Stimulated activated naive CD8-positive, alpha-beta T cell treated with anti-CD3 and anti-CD28 coated beads, Interleukin-15, amount 100 ng/mL, for 72 hours (primary cell): ENCODE measurements around the gene DISP3.

Experiments
- ATAC-seq: fragments of 150-1000 bp; cut with Tn5 transposase; 2 replicates; pipeline ENCODE4 v1.10.0; 2021; ENCODE audit warnings: mild to moderate bottlenecking, moderate library complexity
- DNase-seq, 2 donors: peaks; one replicate each; pipeline ENCODE4 v3.0.0; 2021 to 2022
- H3K27ac Mint-ChIP-seq, 2 donors: one replicate each; pipeline ENCODE4 v1.8.0; 2022; ENCODE audit warnings: mild to moderate bottlenecking in 2 of 2, mixed read lengths in 2 of 2, moderate library complexity in 2 of 2
- H3K27me3 Mint-ChIP-seq: one replicate; pipeline ENCODE4 v1.8.0; 2022; ENCODE audit warnings: mixed read lengths
- H3K4me1 Mint-ChIP-seq: one replicate; pipeline ENCODE4 v1.8.0; 2022; ENCODE audit warnings: mild to moderate bottlenecking, mixed read lengths
- H3K4me3 Mint-ChIP-seq, 2 donors: one replicate each; pipeline ENCODE4 v1.8.0; 2022; ENCODE audit warnings: mild to moderate bottlenecking in 2 of 2, mixed read lengths in 2 of 2, moderate library complexity in 1 of 2
- H3K9me3 Mint-ChIP-seq, 2 donors: one replicate each; pipeline ENCODE4 v1.8.0; 2022; ENCODE audit warnings: mixed read lengths in 2 of 2

The DISP3 gene

GRCh38 chr1:11524465-11525150 is 45.7 kb downstream of the DISP3 start:
- Mint-ChIP-seq H3K27me3 (no peaks in the 10 kb centered on the region), H3K4me3 (no peak overlapping the region), H3K27ac (no peak overlapping the region), H3K9me3 (no peaks in the 10 kb centered on the region), H3K4me1 (no peaks in the 10 kb centered on the region)
- DNase-seq (no peak), ATAC-seq (peak; percentile 57)

GRCh38 chr1:11525151-11525505 is 46.2 kb downstream of the DISP3 start:
- no peak for ATAC-seq
- no peak overlapping the region for H3K4me3 Mint-ChIP-seq
- H3K4me1 Mint-ChIP-seq = no peaks in the 10 kb centered on the region
- H3K27ac Mint-ChIP-seq = no peak overlapping the region
- no peak for DNase-seq
- H3K9me3 Mint-ChIP-seq = no peaks in the 10 kb centered on the region
- H3K27me3 Mint-ChIP-seq = no peaks in the 10 kb centered on the region

GRCh38 chr1:11525516-11525915 is 46.6 kb downstream of the DISP3 start:
- Mint-ChIP-seq H3K4me3 (no peak overlapping the region), H3K4me1 (no peaks in the 10 kb centered on the region), H3K9me3 (no peaks in the 10 kb centered on the region), H3K27ac (no peak overlapping the region), H3K27me3 (no peaks in the 10 kb centered on the region)
- DNase-seq (no peak), ATAC-seq (no peak)

GRCh38 chr1:11526071-11526895 is 47.3 kb downstream of the DISP3 start:
- no peak for ATAC-seq
- no peaks in the 10 kb centered on the region for H3K9me3 Mint-ChIP-seq
- no peak for DNase-seq
- H3K27ac Mint-ChIP-seq = peak overlapping the region; percentile 5 to 71
- no peaks in the 10 kb centered on the region for H3K27me3 Mint-ChIP-seq
- no peaks in the 10 kb centered on the region for H3K4me1 Mint-ChIP-seq
- H3K4me3 Mint-ChIP-seq = no peak overlapping the region

GRCh38 chr1:11527541-11528452 is 48.8 kb downstream of the DISP3 start:
- ATAC-seq (no peak), DNase-seq (no peak)
- Mint-ChIP-seq H3K27ac (no peak overlapping the region), H3K9me3 (no peaks in the 10 kb centered on the region), H3K4me3 (no peak overlapping the region), H3K4me1 (no peaks in the 10 kb centered on the region), H3K27me3 (no peaks in the 10 kb centered on the region)

GRCh38 chr1:11528611-11529261 is 49.8 kb downstream of the DISP3 start:
- Mint-ChIP-seq H3K4me1 (no peaks in the 10 kb centered on the region), H3K27ac (no peak overlapping the region), H3K9me3 (no peaks in the 10 kb centered on the region), H3K27me3 (no peaks in the 10 kb centered on the region), H3K4me3 (no peak overlapping the region)
- DNase-seq (no peak), ATAC-seq (peak; percentile 22)

GRCh38 chr1:11529330-11529729 is 50.4 kb downstream of the DISP3 start:
- Mint-ChIP-seq H3K4me1 (no peaks in the 10 kb centered on the region), H3K27ac (no peak overlapping the region), H3K4me3 (no peak overlapping the region), H3K27me3 (no peaks in the 10 kb centered on the region), H3K9me3 (no peaks in the 10 kb centered on the region)
- no peak for ATAC-seq
- no peak for DNase-seq

GRCh38 chr1:11529763-11530730 is 51.1 kb downstream of the DISP3 start:
- no peaks in the 10 kb centered on the region for H3K4me1 Mint-ChIP-seq
- ATAC-seq (no peak), DNase-seq (no peak)
- H3K9me3 Mint-ChIP-seq = no peaks in the 10 kb centered on the region
- H3K27me3 Mint-ChIP-seq = no peaks in the 10 kb centered on the region
- no peak overlapping the region for H3K27ac Mint-ChIP-seq
- H3K4me3 Mint-ChIP-seq = no peak overlapping the region

GRCh38 chr1:11530731-11531311 is 51.9 kb downstream of the DISP3 start:
- Mint-ChIP-seq H3K4me1 (no peaks in the 10 kb centered on the region), H3K27ac (no peak overlapping the region)

GRCh38 chr1:11531314-11531870 is 52.4 kb downstream of the DISP3 start:
- Mint-ChIP-seq H3K27ac (no peak overlapping the region), H3K27me3 (no peaks in the 10 kb centered on the region), H3K9me3 (no peaks in the 10 kb centered on the region), H3K4me3 (no peak overlapping the region), H3K4me1 (no peaks in the 10 kb centered on the region)
- ATAC-seq (no peak), DNase-seq (no peak)

More at GRCh38 chr1:11530731-11531311, 51.9 kb downstream of the DISP3 start:
- no peaks in the 10 kb centered on the region for H3K27me3 Mint-ChIP-seq
- DNase-seq (no peak), ATAC-seq (no peak)
- no peak overlapping the region for H3K4me3 Mint-ChIP-seq
- no peaks in the 10 kb centered on the region for H3K9me3 Mint-ChIP-seq

- Mint-ChIP-seq H3K9me3 (no peaks in the 10 kb centered on the region), H3K4me3 (no peak overlapping the region), H3K27ac (no peak overlapping the region), H3K4me1 (no peaks in the 10 kb centered on the region), H3K27me3 (no peaks in the 10 kb centered on the region)
- ATAC-seq (no peak), DNase-seq (no peak)
These were observed 53.0 kb downstream of the DISP3 start for GRCh38 chr1:11531943-11532342.

- Mint-ChIP-seq H3K27me3 (no peaks in the 10 kb centered on the region), H3K4me3 (no peak overlapping the region), H3K9me3 (no peaks in the 10 kb centered on the region), H3K27ac (no peak overlapping the region), H3K4me1 (no peaks in the 10 kb centered on the region)
- ATAC-seq (no peak), DNase-seq (no peak)
These were observed 55.1 kb downstream of the DISP3 start for GRCh38 chr1:11533790-11534787.

- no peaks in the 10 kb centered on the region for H3K4me1 Mint-ChIP-seq
- no peak for DNase-seq
- H3K27ac Mint-ChIP-seq = no peak overlapping the region
- no peaks in the 10 kb centered on the region for H3K9me3 Mint-ChIP-seq
- no peaks in the 10 kb centered on the region for H3K27me3 Mint-ChIP-seq
- ATAC-seq = no peak
- H3K4me3 Mint-ChIP-seq = no peak overlapping the region
These were observed 55.9 kb downstream of the DISP3 start for GRCh38 chr1:11534846-11535245.
